AML-193 (cell line): ENCODE measurements around the gene B3GNT4.
"Not testable (repeated sequence)": the region's sequence is repeated elsewhere in the genome, so short reads cannot be mapped to it uniquely, and the experiment has no call there.

Experiments used
- DNase-seq, 2 experiments: peaks; one replicate each; lab custom pipeline; 2025; lab: John Stamatoyannopoulos, UW

Gene B3GNT4

DNA sequence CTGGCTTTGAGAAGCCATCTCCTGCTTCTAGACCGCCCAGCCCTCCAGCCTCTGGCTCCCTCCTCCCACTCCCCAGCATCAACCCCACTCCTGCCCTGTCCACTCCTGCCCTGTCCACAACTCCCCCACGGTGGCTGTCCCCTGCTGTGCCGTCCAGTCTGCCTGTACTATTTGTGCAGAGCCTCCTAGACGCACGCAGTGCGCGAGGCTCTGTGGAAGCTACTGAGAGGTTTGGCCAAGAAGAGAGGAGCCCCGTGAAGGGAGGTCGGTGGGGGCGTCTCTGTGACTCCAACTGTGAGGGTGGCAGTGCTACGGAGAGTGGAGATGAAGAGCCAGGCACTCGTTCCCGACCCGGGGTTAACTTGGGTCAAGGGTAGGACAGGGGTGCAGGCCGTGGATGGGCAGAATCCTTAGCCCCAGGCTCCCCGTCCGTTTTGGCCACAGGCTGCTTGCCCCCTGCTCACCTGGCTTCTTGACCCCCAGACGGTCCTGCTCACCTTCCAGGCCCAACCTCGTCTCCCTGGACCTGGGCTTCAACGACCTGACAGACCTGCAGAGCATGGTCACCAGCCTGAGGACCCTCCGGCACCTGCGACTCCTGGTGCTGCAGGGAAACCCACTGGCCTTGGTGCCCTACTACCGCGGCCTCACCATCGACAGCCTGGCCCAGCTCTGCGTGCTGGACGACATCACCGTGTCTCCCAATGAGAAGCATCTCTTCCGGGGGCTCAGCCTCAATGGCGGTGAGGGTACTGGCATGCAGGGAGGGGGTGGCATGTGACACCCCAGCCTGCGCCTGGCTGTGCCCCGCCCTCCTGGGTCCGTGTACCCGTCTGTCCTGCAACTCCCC is 13.7 kb upstream of the B3GNT4 start:
- DNase-seq: no peak

DNA sequence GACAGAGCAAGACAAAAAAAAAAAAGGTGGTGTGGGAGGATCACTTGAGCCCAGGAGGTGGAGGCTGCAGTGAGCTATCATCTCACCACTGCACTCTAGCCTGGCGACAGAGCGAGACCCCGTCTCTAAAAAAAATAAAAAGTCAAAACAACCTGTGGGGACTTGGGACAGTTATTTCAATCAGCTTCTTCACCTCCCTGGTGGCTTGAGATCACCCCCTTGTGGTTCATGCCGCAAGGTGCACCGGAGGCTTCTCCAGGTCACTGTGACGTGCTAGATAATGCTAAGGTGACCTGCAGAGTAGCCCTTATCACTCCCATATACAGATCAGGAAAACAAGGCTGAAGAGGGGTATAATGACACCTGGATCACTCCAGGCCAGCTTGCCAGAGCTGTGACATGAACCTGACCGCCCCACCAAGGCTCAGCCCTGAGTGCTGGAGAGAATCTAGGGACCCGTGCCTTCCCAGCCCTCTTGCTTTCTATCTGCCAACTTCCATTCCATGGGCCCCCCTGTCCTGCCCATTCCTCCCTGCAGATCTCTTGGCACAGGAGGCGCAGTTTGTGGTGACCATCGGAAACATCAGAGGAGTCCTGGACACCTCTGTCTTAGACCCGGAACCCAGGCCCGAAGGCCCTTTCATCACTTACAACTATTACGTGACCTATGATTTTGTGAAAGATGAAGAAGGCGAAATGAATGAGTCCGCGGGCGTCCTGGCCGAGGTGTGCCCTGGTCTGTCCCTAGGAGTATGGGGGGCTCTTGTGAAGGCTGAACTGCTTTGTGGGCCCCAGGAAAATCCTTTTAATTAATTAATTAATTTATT is 12.5 kb upstream of the B3GNT4 start:
- DNase-seq: peak; percentile 24 to 46

DNA sequence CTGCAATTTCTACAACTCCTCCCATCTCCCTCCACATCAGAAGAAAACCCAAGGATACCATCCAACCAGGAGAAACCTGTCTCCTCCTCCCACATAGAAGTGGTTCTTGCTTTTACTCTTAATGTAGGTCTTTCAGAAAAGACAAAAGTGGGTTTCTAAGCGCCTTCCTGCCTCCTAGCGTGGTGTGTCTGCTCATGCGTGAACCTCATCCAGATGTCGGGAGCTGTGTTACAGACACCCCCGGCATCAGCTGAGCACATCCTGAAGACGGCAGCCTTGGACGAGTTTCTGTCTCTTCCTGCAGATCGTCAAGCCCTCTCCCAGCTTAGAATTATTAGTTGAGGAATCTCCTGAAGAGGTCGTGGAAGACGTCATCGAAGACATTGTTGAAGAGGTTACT is 11.1 kb upstream of the B3GNT4 start:
- DNase-seq: no peak

DNA sequence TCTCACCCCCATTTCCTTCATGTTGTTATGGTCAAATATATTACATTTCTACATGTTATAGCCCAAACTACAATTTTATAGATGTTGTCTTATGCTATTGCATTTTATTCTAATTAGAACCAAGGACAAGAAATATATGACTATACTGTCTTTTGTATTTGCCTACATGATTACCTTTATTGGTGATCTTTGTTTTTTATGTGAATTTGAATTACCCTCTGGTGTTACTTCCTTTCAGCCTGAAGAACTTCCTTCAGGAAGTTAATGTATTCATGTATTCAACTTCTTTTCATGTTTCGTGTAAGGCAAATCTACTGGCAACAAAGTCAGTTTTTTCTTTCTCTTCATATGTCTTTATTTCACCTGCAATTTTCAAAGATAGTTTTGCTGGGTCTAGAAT is 8.7 kb upstream of the B3GNT4 start:
- no peak for DNase-seq

DNA sequence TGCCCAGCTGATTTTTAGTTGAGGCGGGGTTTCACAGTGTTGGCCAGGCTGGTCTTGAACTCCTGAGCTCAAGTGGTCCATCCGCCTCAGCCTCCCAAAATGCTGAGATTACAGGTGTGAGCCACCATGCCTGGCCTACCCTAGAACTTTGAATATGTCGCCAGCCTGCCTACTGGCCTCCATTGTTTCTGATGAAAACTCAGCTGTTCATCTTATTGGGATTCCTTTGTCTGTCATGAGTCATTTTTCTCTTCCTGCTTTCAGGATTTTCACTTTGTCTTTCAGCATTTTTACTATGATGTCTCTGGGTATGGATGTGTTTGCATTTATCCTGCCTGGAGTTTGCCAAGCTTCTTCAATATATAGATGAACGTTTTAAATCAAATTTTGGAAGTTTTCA is 8.1 kb upstream of the B3GNT4 start:
- DNase-seq: no peak

DNA sequence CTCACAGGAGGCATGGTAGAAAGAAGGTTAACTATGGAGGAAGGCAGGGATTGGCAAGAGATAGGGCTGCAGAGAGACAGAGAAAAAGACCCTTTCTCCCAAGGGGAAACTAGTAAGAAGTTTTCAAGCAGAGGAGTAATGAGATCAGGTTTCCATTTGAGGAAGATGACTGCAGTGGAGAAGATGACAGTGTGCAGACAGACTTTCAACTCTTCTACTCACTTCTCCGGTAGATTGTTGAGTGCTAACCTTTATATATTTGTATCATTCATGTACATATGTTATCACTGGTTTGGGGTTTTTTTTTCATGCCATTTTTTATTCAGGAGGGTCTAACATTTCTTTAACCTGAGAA is 5.9 kb upstream of the B3GNT4 start:
- DNase-seq: no peak

DNA sequence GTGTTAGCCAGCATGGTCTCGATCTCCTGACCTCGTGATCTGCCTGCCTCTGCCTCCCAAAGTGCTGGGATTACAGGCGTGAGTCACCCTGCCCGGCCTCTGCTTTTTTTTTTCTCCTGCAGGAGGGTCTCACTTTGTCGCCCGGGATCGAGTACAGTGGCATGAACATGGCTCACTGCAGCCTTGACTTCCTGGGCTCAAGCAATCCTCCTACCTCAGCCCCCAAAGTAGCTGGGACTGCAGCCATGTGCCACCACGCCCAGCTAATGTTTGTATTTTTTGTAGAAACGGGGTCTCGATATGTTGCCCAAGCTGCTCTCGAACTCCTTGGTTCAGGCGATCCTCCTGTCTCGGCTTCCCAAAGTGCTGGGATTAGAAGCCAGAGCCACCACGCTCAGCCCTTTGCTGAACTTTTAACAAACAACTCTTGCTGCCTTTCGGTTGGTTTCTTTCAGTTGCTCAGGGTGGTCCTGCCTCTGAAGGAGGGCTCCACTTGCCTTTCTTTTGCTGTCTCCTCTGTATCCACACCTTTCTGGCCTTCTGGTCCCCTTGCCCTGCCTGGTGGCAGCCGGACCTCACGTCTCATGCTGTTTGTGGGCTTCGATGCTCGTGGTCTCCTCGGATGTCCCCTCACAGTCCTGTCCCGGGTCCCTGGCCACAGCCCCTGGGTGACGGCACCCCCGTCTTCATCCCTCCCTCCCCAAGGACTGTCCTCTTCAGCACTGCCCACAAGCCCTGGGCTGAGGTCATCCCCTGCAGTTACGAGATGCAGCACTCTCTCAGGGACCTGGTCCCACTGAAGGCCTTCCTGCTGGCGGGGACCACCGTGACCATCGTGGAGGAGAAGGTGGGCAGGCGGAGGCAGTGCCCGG is 3.8 kb upstream of the B3GNT4 start:
- no peak for DNase-seq

DNA sequence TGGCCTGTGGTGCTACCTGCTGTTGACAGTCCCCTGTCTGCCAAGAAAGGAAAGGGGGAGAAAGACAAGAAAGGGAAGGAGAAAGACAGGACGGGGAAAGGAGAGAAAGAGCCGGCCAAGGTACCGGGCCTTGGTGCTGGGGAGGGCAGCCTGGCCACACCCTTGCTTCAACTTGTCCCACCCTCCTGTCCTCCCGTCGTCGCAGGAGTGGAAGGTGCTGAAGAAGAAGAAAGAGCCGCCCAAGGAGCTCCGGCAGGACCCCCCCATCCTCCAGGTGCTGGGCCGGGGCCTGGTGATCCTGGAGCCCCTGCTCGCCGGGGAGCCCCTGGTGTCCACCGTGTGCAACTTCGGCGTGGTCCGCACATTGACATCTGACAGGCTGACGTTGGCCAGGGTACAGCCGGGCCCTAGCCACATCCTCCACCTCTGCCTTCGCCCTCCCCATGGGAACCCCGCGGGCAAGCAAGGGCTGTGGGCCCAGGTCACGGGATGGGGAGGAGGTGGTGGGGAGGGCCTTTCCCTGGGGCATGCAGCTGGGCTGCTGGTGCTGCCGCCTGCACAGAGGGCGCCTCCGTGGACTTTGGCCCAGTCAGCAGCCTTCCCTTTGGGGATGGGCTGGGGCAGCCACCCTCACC is 2.9 kb upstream of the B3GNT4 start:
- no peak for DNase-seq

DNA sequence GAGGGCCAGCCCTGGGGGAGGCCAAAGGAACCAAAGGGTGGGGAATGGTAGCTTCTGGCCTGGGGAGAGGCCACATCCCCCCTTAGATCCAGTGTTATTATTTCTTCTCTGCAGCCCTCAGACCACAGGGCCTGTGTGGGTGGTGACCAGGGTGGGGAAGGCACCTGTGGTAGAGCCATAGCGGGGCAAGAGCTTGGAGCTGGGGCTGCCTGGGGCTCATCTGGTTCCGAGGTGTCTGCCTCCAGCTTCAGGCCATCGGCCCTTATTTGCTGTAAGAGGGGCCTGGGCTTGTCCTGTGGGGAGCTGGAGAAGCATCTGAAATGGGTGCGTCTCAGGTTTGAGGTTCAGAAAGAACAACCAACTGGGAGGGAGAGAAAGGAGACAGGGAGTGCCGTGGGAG is 2.1 kb upstream of the B3GNT4 start:
- no peak for DNase-seq

DNA sequence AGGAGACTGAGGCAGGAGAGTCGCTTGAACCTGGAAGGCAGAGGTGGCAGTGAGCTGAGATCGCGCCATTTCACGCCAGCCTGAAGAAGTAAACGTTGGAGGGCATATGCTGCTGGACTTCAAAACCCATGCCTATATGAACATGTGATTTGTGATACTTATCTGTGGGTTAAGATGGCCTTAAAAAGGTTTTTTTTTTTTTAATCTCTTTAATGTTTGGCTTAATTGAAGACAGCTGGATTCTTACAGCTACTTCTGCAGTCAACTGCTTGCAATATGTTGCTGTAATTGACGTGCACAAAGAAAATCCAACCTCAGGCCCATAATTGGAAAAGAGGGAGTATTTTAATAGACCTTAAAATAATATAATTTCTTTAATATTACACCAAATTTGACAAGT is 1.5 kb upstream of the B3GNT4 start:
- no peak for DNase-seq

DNA sequence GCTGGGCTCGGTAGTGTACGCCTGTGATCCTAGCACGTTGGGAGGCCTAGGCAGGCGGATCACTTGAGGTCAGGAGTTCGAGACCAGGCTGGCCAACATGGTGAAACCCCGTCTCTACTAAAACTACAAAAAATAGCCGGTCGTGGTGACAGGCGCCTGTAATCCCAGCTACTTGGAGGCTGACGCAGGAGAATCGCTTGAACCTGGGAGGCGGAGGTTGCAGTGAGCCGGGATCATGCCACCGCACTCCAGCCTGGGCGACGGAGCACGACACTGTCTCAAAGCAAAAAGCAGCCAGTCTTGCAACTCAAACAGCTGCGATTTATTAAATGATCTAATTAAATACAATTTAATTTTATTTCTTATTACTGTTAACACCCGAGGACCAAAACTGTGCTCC is 698 bp upstream of the B3GNT4 start:
- DNase-seq: not testable (repeated sequence)

DNA sequence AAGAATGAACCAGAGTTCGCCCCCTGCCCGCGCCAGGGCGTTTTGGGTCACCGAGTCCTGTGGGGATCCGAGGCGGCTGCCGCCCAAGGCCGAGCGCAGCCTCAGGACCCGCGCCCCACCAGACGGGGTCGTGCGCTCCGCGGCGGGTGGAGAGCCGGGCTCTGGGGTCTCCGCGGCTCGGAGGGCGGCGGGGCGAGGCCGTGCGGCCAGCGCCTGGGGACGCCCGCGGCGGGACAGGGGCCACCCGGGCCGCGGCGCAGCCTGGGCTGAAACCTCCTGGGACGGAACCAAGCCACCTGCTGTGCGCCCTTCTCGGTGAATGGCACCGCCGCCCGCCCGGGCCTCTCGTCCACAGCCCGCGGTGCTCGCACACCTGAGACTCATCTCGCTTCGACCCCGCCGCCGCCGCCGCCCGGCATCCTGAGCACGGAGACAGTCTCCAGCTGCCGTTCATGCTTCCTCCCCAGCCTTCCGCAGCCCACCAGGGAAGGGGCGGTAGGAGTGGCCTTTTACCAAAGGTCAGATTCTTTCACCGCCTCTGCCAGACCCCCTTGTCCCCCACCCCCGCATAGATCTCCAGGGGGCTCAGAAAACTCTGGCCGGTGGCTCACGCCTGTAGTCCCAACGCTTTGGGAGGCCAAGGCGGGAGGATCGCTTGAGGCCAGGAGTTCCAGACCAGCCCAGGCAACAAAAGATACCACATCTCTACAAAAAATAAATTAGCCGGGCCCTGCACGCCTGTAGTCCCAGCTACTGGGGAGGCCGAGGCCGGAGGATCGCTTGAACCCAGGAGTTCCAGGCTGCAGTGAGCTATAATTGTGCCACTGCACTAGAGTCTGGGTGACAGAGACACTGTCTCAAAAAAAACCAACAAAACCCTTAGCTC is 901 bp downstream of the B3GNT4 start:
- no peak for DNase-seq

DNA sequence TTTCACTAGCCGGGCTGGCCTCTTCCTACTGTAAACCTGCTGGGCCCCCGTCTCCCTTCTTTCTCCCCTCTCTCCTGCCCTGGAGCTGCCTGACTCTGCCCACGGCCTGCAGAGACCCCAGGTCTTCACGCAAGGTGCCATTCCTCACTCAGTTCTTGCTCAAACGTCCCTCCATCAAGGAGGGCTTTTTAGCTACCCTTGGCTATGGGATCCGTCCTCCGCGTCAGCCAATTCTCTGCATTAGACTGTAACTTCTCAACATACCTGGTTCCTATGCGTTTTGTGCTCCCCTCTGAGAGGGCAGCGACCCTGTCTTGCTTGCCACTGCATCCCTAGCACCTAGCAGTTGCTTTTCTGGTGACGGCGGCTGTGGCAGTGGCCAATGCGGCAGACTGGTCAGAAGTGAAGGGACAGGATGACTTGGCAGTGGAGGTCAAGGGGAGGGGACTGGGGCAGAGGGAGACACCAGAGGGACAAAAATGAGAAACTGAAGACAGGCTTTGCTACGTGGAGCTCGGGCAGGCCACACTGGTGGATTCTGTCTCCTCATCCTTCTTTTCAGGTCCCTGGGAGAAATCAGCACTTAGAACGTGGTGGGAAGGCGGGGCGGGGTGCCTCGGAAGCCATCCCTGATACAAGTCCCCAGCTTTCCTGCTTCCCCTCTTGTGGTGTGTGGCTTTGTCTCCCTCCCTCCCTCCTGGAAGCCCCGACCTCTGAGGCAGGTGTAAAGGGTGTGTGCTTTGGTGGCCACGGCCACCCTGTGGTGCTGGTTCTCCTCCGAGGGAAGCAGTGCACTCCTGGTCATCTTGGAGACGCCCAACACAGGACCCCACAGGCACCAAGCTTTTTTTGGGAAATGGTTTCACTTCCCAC is 1.8 kb downstream of the B3GNT4 start:
- no peak for DNase-seq

DNA sequence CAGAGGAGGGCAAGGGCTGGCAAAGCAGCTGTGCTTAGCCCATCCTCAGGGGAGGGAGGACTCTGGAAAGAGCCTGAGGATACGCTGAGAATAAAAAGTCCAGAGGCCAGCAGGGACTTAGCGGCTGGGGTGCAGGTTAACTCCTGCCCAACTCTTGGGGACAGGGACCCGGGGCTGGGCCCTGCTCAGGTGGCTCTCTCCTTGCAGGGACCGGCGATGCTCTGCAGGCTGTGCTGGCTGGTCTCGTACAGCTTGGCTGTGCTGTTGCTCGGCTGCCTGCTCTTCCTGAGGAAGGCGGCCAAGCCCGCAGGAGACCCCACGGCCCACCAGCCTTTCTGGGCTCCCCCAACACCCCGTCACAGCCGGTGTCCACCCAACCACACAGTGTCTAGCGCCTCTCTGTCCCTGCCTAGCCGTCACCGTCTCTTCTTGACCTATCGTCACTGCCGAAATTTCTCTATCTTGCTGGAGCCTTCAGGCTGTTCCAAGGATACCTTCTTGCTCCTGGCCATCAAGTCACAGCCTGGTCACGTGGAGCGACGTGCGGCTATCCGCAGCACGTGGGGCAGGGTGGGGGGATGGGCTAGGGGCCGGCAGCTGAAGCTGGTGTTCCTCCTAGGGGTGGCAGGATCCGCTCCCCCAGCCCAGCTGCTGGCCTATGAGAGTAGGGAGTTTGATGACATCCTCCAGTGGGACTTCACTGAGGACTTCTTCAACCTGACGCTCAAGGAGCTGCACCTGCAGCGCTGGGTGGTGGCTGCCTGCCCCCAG is 2.8 kb downstream of the B3GNT4 start:
- DNase-seq: no peak

DNA sequence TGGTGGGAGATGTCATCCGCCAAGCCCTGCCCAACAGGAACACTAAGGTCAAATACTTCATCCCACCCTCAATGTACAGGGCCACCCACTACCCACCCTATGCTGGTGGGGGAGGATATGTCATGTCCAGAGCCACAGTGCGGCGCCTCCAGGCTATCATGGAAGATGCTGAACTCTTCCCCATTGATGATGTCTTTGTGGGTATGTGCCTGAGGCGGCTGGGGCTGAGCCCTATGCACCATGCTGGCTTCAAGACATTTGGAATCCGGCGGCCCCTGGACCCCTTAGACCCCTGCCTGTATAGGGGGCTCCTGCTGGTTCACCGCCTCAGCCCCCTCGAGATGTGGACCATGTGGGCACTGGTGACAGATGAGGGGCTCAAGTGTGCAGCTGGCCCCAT is 3.5 kb downstream of the B3GNT4 start:
- DNase-seq: no peak

DNA sequence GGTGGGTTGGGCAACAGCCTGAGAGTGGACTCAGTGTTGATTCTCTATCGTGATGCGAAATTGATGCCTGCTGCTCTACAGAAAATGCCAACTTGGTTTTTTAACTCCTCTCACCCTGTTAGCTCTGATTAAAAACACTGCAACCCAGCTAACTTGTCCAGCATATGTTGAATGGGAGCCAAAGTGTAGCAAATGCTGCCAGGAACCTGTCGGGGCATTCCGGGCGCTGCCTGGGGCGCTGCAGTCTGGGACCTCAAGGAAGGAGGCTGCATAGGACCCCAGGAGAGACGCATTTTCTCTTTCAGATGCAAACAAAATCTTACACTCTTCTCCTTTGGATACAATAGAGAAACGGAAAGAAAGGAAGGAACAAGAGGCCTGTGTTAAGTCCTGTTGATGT is 3.9 kb downstream of the B3GNT4 start:
- DNase-seq: no peak

DNA sequence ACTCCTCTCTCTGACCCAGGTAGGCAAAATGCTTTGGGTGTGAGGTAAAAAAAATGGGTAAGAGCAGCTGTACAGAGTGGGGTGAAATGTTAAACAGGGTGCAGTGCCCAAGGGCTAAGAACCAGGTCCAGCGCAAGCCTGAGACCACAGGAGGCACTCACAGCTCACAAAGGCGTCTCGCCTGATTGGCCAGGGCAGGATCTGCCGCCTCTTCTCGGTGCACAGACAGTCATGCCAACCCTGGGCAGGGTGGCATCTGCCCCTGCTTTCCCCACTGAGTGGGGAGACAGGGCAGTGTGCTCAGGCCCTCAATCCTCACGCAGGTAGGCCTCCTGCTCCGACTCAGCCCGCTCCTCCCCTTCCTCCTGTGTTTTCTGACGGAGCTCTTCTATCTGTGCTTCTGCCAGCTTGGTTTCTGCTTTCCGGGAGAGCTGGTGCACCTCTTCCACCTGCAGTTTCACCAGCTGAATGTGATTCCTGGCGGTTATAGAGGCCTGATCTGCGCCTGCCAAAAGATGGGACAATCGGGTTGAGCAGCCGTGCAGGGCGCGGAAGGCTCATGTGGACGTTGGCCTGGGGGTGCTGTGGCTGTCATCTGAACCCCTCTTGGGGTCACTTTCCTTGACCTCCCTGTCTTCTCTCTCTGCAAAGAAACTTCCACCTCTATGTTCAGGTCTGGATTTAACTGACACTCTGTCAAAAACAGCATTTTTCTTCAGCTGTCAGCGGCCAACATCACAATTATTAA is 4.7 kb downstream of the B3GNT4 start:
- DNase-seq: no peak

DNA sequence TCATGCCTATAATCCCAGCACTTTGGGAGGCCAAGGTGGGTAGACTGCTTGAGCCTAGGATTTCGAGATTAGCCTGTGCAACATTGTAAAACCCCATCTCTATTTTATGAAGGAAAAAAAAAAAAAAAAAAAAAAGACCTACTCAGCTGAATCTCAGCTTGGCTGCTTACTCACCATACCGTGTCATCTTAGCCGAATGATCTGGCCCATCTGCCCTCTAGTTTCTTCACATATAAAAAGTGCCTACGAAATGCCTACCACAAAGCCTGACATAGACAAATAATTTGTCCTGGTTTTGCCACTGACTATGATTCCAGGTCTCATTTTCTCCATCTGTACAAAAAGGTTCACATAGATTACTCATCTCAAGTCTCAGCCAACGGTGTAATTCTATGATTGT is 12.3 kb downstream of the B3GNT4 start:
- DNase-seq: no peak
